ENCODE data around the gene CBS.
"Not testable (repeated sequence)": the region's sequence is repeated elsewhere in the genome, so short reads cannot be mapped to it uniquely, and the experiment has no call there.

Gene CBS

GRCh38 chr21:43068065-43068464 is 7.6 kb downstream of the CBS start:
- not testable (repeated sequence) for DNase-seq (ENCODE audit: low read depth)

GRCh38 chr21:43066690-43067089 is 8.9 kb downstream of the CBS start:
- not testable (repeated sequence) for DNase-seq (ENCODE audit: low read depth)

- DNase-seq (ENCODE audit: low read depth) = not testable (repeated sequence)
These were observed 9.6 kb downstream of the CBS start for GRCh38 chr21:43065991-43066390.

GRCh38 chr21:43064265-43064917 is 11.2 kb downstream of the CBS start:
- DNase-seq (ENCODE audit: low read depth) = not testable (repeated sequence)

DNA sequence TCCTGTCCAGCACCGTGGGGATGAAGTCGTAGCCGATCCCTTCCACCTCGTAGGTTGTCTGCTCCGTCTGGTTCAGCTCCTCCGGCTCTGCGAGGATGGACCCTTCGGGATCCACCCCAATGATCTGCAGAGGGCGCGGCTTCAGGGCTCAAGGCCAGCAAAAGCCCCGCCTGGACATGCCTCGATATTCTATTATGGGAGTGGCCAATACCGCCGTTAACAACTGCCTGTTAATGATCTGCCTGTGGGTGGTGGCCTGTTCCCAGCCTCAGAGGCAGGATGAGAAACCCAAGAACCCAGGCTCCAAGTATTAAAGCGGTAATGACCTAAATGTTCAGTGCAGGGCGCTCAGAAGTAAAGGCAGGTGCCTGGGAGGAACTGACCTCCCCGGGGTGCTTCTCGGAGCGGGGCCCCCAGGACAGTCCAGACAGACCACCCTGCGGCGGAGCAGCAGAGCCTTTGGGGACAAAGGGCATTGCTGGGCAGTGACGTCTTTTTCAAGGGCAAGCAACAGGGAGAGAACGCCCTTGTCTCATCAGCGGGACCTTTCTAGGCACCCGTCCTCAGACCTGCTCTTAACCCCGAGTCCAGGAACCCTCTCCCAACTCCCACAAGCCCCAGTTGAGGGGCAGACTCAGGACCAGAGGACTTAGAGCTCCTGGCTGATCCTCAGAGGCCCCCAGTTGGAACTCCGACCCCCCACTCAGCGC is 12.5 kb downstream of the CBS start:
- not testable (repeated sequence) for DNase-seq (ENCODE audit: low read depth)

DNA sequence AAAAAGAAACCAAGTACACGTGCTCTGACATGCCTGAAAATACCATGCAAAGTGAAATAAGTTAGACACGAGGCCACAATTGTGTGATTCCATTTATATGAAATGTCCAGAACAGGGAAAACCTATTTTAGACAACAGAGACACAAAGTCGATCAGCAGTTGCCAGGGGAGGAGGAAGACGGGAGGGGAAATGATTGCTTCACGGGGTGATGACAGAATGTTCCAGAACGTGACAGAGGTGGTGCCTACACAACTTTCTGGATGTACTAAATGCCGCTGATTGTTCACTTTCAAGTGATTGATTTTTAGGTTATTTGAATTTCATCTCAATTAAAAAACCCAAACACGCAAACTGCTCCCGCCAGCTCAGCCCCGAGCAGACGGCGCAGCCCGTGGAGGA is 22.5 kb downstream of the CBS start:
- not testable (repeated sequence) for DNase-seq (ENCODE audit: low read depth)

GRCh38 chr21:43045876-43046821 is 29.5 kb downstream of the CBS start:
- not testable (repeated sequence) for DNase-seq (ENCODE audit: low read depth)

- DNase-seq (ENCODE audit: low read depth) = not testable (repeated sequence)
These were observed 30.3 kb downstream of the CBS start for GRCh38 chr21:43045165-43045875.

GRCh38 chr21:43044547-43044946 is 31.1 kb downstream of the CBS start:
- not testable (repeated sequence) for DNase-seq (ENCODE audit: low read depth)

- DNase-seq (ENCODE audit: low read depth) = not testable (repeated sequence)
These were observed 32.3 kb downstream of the CBS start for GRCh38 chr21:43043291-43043690.

GRCh38 chr21:43042169-43042568 is 33.5 kb downstream of the CBS start:
- not testable (repeated sequence) for DNase-seq (ENCODE audit: low read depth)

GRCh38 chr21:43038659-43039044 is 37.0 kb downstream of the CBS start:
- not testable (repeated sequence) for DNase-seq (ENCODE audit: low read depth)

DNA sequence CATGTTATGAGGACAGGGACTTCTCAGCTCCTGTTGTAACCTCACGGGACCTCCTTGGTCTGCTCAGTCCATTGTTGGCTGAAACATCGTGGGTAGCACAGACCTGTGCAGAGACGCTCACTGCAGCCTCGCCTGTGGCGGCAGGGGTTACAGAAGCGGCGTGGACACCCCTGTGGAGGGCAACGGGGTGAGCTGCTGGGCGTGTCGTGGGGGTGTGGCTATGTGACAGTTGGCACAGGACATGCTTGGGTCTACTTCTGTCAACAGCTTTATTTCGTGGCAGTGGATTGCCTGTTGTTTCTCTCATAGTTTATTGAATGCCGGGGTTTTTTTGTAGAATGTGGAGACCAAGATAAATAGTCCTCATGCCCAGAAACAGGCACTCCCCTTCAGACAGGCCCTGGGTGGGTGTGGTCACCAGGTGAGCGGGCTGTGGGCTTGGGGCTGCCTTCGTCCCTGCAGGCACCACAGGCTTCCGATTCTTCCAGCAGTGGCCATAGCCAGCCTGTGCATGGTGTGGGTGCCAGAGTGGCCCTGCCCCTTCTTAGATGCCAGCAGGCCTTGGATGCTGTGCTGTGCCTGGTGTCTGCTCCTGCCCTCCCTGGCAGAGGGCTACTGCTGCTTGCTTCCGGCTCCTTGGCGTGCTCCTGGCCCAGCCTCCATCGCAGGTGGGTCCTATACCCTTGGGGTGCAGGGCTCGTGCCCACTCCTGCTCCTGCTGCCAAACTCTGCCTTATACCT is 37.5 kb downstream of the CBS start:
- DNase-seq (ENCODE audit: low read depth) = not testable (repeated sequence)

DNA sequence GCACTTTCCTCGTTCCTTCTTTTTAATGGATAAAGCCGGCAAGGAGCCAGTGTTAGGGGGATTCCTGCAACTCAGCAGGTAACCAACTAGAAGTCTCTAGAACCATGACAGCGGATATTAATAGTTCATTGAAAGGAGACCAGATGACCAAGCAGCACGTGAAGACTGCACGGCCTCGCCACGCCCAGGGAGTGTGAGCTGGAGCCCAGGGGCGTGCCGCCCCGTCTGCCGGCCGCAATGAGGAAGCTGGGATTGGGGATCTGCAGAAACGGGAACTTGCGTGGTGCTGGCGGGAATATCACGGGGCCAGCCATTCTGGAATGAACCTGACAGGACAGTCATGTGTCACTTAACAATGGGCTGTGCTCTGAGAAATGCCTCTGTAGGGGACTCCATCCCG is 38.7 kb downstream of the CBS start:
- not testable (repeated sequence) for DNase-seq (ENCODE audit: low read depth)

DNA sequence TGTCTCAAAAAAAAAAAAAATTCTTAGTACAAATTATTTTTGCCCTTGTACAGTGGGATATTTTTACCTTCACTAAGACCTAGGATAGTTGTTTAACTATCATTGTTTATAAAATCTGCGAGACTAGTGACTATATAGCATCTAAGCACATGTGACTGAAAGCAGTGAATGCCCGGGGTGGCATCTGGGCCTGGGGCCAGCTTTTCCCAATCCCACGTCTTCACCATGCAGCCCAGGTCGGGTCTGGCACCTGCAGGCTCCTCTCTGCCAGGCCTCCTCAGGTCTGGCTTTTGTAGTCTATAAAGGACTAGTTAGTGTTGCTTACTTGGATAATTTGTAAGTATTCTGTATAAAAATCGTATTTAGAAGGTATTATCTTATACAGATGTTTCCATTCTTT is 40.8 kb downstream of the CBS start:
- DNase-seq (ENCODE audit: low read depth) = no peak

DNA sequence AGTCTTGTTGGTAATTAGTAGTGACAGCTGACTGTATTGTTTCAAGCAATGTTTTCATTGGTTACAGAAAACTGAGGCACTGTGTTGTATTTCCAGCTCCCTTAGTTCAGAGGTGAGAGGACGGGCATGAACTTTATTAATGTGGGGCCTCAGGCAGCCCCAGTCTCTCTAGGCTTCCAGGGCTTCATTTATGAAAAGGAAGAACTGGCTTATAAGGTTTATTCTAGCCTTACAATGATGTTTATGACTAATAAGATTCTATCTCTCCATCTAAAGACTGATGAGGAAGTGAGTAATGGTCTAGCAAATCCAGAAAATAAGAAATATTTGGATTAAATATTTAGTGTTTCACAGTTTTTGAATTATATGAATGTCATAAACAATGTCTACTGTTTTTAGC is 41.5 kb downstream of the CBS start:
- DNase-seq (ENCODE audit: low read depth) = peak; percentile 72

GRCh38 chr21:43031121-43031619 is 44.5 kb downstream of the CBS start:
- DNase-seq (ENCODE audit: low read depth) = no peak

- no peak for DNase-seq (ENCODE audit: low read depth)
These were observed 45.9 kb downstream of the CBS start for GRCh38 chr21:43029785-43030184.

DNA sequence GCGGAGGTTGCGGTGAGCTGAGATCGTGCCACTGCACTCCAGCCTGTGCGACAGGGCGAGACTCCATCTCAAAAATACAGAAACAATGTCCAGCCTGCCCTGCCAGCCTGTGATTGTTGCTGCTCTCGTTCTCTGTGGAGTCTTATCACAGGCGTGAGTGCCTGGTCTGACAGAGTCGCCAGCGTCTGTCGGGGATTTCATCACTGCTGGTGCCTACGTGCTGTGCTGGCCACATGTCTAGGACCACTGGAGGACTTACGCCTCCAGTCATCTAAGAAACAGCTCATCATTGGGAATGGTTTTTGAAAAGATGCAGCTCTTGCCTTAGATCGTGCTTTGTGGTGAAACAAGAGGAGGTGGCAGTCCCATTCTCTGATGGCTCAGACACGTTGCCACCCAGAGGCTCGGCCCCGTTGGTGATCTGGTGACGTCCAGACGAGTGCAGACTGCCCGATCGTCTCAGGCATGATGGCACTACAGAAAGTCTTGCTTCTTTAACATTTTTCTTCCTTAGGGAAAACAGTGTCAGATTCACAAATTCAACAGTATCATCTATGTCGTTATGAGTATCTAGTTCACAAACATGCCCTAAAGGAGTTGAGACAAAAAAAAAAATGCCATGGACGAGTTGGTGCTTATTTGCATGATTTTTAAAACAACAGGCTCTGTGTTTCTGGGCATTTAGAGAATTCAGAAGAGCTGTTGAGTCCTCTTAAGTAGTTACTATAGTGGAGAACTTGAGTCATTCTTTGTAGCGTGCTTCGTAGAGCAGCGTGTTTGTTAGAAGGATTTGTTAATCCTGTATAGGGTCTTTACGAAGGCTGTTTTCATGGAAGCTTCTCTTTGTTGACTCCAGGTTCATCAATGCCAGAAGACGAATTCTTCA is 47.5 kb downstream of the CBS start:
- no peak for DNase-seq (ENCODE audit: low read depth)

- DNase-seq (ENCODE audit: low read depth) = peak; percentile 36
These were observed 49.9 kb downstream of the CBS start for GRCh38 chr21:43025636-43026180.

Data from ELR (cell line).